Suprapubic skin (tissue), 3 donors: ENCODE results near the gene NIPBL.

Source experiments
- POLR2A ChIP-seq, 2 donors: fragments of 450-650 bp; IDR thresholded peaks; one replicate each; pipeline ENCODE4 v1.6.1; 2017; ENCODE audit warnings: antibody characterized with exemption in 2 of 2, mild to moderate bottlenecking in 2 of 2, moderate library complexity in 2 of 2
- TF ChIP-seq, protein P1 (sequence below), 2 donors: fragments of 200-600 bp in 1 of 2; fragments of 450-650 bp in 1 of 2; sonication (generic) in 1 of 2; IDR thresholded peaks; one replicate each; pipeline ENCODE4 v1.5.1; 2016 to 2019; ENCODE audit warnings: antibody characterized with exemption in 2 of 2, mild to moderate bottlenecking in 1 of 2, moderate library complexity in 1 of 2

DNA sequence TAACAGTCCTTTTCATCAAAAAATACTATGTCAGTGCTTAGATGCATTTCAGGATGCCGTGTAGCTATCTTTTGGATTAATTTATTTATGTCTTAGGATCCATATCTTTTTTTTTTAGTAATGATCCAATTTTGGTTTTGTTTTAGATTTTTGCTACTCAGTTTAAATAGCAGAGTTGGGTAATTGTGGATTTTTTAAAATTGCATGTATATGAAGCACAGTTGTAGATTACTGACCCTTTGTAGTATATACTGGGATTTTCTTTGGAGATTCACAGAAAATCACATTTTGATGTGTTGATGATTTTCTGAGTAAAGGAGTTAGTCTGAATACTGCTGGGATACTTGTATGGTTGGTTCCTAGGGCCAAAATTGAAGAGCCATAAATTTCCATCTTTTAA lies 111.8 kb downstream of the NIPBL start:
- TF ChIP-seq, protein P1, sequence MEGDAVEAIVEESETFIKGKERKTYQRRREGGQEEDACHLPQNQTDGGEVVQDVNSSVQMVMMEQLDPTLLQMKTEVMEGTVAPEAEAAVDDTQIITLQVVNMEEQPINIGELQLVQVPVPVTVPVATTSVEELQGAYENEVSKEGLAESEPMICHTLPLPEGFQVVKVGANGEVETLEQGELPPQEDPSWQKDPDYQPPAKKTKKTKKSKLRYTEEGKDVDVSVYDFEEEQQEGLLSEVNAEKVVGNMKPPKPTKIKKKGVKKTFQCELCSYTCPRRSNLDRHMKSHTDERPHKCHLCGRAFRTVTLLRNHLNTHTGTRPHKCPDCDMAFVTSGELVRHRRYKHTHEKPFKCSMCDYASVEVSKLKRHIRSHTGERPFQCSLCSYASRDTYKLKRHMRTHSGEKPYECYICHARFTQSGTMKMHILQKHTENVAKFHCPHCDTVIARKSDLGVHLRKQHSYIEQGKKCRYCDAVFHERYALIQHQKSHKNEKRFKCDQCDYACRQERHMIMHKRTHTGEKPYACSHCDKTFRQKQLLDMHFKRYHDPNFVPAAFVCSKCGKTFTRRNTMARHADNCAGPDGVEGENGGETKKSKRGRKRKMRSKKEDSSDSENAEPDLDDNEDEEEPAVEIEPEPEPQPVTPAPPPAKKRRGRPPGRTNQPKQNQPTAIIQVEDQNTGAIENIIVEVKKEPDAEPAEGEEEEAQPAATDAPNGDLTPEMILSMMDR (IDR thresholded peaks at IDR 0.05), result no peak
- no peak for TF ChIP-seq POLR2A (IDR thresholded peaks at IDR 0.05)
